Stomach (tissue), 4 donors: ENCODE results near the gene PLXND1.

Source experiments
- EP300 ChIP-seq: sonication (generic); formaldehyde crosslinking; IDR thresholded peaks from one replicate; pipeline ENCODE4 v1.6.1; 2017; ENCODE audit warnings: antibody characterized with exemption
- POLR2A ChIP-seq, 4 donors: fragments of 450-650 bp; IDR thresholded peaks; one replicate each; pipeline ENCODE4 v1.6.1; 2016; ENCODE audit warnings: antibody characterized with exemption in 4 of 4, control low read depth in 2 of 4, mild to moderate bottlenecking in 1 of 4, moderate library complexity in 1 of 4
- POLR2AphosphoS5 ChIP-seq, 3 donors: sonication (generic); formaldehyde crosslinking; IDR thresholded peaks; one replicate each; pipeline ENCODE4 v1.6.1; 2016; ENCODE audit warnings: antibody characterized with exemption in 3 of 3
- TF ChIP-seq, protein P1 (sequence below), 7 experiments: fragments of 450-650 bp in 4 of 7; fragments of 200-600 bp in 3 of 7; sonication (generic) in 3 of 7; IDR thresholded peaks; one replicate each; pipeline ENCODE4 v1.5.1; 2016 to 2019; ENCODE audit warnings: antibody characterized with exemption in 7 of 7, control low read depth in 2 of 7, mild to moderate bottlenecking in 1 of 7

GRCh38 chr3:129507181-129507831, 99.2 kb downstream of the PLXND1 start:
- TF ChIP-seq, protein P1, sequence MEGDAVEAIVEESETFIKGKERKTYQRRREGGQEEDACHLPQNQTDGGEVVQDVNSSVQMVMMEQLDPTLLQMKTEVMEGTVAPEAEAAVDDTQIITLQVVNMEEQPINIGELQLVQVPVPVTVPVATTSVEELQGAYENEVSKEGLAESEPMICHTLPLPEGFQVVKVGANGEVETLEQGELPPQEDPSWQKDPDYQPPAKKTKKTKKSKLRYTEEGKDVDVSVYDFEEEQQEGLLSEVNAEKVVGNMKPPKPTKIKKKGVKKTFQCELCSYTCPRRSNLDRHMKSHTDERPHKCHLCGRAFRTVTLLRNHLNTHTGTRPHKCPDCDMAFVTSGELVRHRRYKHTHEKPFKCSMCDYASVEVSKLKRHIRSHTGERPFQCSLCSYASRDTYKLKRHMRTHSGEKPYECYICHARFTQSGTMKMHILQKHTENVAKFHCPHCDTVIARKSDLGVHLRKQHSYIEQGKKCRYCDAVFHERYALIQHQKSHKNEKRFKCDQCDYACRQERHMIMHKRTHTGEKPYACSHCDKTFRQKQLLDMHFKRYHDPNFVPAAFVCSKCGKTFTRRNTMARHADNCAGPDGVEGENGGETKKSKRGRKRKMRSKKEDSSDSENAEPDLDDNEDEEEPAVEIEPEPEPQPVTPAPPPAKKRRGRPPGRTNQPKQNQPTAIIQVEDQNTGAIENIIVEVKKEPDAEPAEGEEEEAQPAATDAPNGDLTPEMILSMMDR (IDR thresholded peaks at IDR 0.05) = no peak
- TF ChIP-seq POLR2A (IDR thresholded peaks at IDR 0.05) = no peak
- TF ChIP-seq POLR2AphosphoS5 (IDR thresholded peaks at IDR 0.05) = no peak
- TF ChIP-seq EP300 = no peak
